Tongue (tissue), 2 donors: ENCODE results near the gene RNF11. TPM values are rescaled to one million over a fixed set of nuclear protein-coding genes. Genes with fewer than 3 reads are reported as not detected.
"Not testable (repeated sequence)": the region's sequence is repeated elsewhere in the genome, so short reads cannot be mapped to it uniquely, and the experiment has no call there.

ENCODE experiments used
- DNase-seq: peaks from one replicate; pipeline ENCODE4 v3.0.0-alpha.2; 2015
- total RNA-seq: library from RNA; depleted of rRNA; stranded (reverse); fragments of >200 nt; gene quantifications from one replicate; pipeline ENCODE4 v1.2.3, GENCODE V29; 2014

The RNF11 gene
- 91.6 TPM for total RNA-seq

GRCh38 chr1:51235673-51236530 lies at the start of gene RNF11:
Gene RNF11, plus strand, starts transcription at chr1:51236273. Its CDS starts 484 bp downstream, at chr1:51236757.
- DNase-seq: peak; percentile 97

DNA sequence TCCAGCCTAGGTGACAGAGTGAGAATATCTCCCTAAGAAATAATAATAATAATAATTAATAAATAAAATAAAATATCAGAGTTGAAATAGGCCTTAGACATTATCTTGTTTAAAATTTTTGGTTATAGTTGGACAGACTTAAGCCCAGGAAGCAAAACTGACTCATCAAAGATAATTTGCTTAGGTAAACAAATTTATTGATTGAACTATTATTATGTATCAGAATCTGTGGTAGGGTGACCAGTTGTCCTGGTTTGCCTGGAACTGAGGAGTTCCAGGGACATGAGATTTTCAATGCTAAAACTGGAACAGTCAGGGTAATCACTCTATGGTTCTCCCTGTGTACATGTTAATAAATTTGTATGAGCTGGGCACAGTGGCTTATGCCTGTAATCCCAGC lies 47.8 kb upstream of the RNF11 start:
- DNase-seq: no peak

DNA sequence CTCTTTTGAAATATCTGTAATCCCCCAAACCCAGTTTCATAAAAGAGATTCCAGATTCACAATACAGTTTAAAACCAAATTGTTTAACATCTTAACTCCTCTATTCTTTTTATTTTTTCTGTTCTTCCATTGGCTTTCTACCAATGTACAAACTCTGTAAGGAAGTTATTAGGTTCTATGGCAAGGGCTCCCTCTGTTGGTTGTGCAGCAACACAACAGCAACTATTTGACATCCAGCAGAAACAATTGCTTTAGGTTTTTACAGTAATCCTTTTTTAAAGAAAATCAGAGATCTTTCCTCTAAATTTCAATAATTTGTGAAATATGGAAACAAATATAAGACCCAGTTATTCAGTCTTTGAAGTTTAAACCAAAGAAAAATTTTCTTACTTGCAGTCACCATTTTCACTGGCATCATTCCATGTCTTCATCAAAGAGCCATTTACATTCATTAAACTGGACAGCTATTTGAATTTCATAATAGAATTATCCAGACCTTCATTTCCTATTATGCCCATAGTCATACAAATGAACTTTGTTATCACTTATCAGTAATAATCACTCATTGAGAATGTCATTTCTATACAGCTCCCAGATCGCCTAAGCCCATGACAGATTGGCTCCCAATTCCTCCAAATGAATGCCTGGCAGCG lies 46.5 kb upstream of the RNF11 start:
- DNase-seq: peak; percentile 85

DNA sequence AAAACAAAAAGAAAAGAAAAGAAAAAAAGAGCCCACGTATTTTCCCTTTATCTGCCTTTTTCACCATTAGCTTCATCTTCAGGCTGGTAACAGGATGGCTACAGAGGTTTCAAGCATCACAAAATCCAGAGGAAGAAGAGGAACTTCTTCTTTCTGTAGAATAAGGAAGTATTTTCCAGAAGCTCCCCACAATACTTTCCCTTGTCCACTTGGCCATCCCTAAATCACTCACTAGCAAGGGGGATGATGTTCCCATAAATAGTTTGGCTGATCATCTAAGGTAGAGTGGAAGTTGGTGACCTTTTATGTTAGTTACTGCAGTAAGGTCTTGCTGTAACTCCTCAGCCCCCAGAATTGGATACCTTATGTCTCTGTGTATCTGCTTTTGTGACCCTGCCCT lies 45.1 kb upstream of the RNF11 start:
- DNase-seq: no peak

- DNase-seq: peak; percentile 88
These were observed 43.7 kb upstream of the RNF11 start for GRCh38 chr1:51192213-51192843.

- DNase-seq: no peak
These were observed 42.5 kb upstream of the RNF11 start for GRCh38 chr1:51193564-51193963.

DNA sequence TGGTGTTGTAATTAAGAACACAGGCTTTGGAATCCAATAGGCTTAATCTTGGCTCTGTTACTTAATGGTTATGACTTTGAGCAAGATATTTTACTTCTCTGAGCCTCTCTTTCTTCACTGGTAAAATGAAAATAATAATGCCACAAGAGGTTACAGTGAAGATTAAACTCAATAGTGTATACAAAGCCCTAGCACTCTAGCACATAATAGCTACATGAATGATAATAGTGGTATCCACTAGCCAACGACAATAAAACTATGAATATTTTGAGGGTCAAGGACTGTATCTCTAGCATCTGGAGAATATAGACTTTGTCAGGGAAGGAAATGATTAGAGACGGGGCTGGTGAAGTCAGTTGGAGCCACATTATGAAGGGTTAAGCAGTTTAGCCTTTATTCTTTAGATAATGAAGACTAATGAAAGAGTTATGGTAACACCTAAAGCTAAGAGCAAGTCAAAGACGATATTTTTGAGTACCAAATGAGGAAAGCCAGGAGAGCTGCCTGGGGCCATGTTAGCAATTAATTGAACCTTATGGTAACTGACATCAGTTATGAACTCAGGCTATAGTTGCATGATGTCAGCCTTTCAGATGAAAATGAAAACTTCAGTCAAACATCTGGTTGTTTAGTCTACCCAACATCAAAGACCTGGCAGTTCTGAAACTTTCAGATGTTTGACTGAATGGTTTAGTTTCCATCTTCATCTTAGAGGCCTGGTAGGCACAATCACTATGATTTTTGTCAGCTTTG lies 32.8 kb upstream of the RNF11 start:
- no peak for DNase-seq

- DNase-seq: no peak
These were observed 32.2 kb upstream of the RNF11 start for GRCh38 chr1:51203874-51204245.

DNA sequence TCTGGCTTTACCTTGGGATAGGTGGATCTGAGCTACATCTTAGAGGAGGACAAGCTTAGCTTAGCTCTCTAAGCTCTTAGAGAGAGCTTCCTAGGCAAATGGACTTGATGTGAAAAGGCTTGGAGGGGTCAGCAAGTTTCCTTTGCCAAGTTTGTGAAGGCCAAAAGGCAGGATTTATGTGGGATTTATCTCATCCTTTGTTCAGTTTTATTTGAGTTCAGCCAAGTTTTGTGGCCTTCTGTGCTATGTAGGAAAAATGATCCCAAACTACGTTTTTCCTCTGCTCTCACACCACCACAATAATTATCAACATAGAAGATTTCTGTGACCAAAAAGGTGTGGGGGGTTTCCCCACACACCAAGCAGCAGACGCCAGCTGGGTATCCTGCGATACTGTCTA lies 26.0 kb upstream of the RNF11 start:
- no peak for DNase-seq

DNA sequence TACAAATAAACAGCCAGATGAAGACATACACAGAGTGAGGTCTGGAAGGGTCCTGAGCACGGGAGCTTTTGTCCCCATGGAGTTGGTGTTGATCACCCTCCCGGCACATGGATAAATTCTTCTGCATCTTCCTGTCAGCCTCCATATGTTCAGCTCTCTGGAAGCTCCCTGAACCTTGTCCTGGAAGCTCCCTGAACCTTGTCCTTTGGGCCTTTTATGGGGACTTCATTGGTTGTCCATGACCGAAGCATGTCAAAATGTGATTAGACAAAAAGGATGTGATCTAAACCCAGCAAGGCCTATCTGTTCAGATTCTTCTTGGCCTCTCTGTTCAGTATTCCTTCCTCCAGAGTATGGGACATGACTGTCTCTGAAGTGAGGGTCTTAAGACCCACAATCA lies 25.4 kb upstream of the RNF11 start:
- no peak for DNase-seq

- DNase-seq: peak; percentile 67
These were observed 21.4 kb upstream of the RNF11 start for GRCh38 chr1:51214615-51215131.

GRCh38 chr1:51215169-51215568 lies 20.9 kb upstream of the RNF11 start:
- DNase-seq: no peak

GRCh38 chr1:51216631-51217030 lies 19.4 kb upstream of the RNF11 start:
- no peak for DNase-seq

- no peak for DNase-seq
These were observed 19.0 kb upstream of the RNF11 start for GRCh38 chr1:51217101-51217500.

DNA sequence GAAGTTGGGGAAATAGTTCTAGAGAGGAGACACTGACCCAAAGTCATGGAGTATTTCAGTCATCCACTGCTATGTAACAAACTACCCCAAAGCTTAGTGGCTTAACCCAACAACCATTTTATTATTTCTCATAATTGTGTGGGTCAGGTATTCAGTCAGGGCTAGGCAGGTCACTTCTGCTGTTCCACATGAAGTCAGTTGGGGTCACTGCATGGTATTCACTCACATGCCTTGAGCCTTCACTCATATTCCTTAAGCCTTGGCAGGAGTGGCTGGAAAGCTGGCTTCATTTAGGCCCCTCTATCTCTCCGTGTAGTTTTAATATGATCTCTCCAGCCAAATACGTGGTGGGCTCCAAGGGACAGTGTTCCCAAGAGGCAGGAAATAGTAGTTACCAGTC lies 17.5 kb upstream of the RNF11 start:
- no peak for DNase-seq

GRCh38 chr1:51219022-51219421 lies 17.1 kb upstream of the RNF11 start:
- no peak for DNase-seq

GRCh38 chr1:51221529-51221928 lies 14.5 kb upstream of the RNF11 start:
- DNase-seq: not testable (repeated sequence)

DNA sequence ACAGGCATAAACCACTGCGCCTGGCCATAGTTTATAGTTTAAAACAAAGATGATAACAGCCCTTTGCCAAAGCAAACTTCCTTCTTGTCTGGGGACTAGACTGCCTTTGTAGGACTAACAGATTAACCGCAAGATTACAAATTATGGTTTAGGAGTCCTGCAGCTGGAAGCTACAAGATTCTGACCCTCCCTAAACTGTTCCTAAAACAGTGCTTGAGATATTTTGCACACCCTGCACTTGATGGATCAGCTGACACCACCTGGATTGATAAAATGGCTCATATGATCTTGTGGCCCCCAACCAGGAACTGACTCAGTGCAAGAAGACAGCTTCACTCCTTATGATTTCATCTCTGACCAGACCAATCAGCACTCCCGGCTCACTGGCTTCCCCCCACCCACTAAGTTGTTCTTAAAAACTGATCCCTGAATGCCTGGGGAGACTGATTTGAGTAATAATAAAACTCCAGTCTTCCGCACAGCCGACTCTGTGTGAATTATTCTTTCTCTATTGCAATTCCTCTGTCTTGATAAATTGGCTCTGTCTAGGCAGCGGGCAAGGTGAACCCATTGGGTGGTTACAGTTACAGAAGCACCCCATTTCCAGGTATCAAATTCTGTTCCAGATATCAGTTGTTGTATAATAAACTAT lies 13.8 kb upstream of the RNF11 start:
- no peak for DNase-seq

DNA sequence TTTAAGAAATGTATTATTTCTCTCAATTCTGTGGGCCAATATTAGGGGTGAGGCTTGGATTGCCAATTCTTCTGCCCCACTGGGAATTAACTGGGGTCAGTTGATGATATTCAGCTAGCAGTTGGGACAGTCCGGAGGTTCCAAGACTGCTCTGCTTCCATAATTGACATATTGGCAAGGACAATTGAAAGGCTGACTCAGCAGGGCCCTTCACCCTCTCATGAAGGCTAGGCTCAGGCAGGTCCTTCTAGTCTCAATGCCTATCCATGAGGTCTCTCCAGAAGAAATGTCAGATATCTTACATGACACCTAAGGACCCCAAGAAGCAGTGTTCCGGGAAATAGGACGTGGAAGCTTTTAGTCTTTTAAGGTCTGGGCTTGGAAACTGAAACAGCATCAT lies 13.3 kb upstream of the RNF11 start:
- DNase-seq: no peak

GRCh38 chr1:51224255-51224654 lies 11.8 kb upstream of the RNF11 start:
- DNase-seq: no peak

GRCh38 chr1:51227231-51227960 lies 8.7 kb upstream of the RNF11 start:
- not testable (repeated sequence) for DNase-seq
